Trophoblast cell (in vitro differentiated cells and primary cell): ENCODE data around the gene CADPS2.

Experiments
- DNase-seq, 2 donors: peaks; one replicate each; pipeline ENCODE4 v3.0.0-alpha.2; 2016
- H2AFZ ChIP-seq: 2 replicates; pipeline ENCODE4 v1.6.1; 2013; ENCODE audit warnings: low read length, moderate library complexity, mild to moderate bottlenecking; ENCODE audit not compliant: insufficient read depth, poor library complexity
- H2AK5ac ChIP-seq: 2 replicates; pipeline ENCODE4 v1.6.1; 2013; ENCODE audit warnings: mild to moderate bottlenecking, low read length
- H2BK120ac ChIP-seq: 2 replicates; pipeline ENCODE4 v1.6.1; 2013; ENCODE audit warnings: low read length, mild to moderate bottlenecking, moderate library complexity; ENCODE audit not compliant: insufficient read depth, poor library complexity
- H2BK12ac ChIP-seq: 2 replicates; pipeline ENCODE4 v1.6.1; 2013; ENCODE audit warnings: mild to moderate bottlenecking, low read length, moderate library complexity
- H2BK5ac ChIP-seq: 2 replicates; pipeline ENCODE4 v1.6.1; 2013; ENCODE audit warnings: low read length, low read depth, moderate library complexity, mild to moderate bottlenecking; ENCODE audit not compliant: poor library complexity
- H3K14ac ChIP-seq: 2 replicates; pipeline ENCODE4 v1.6.1; 2013; ENCODE audit warnings: mild to moderate bottlenecking, low read length
- H3K18ac ChIP-seq: 2 replicates; pipeline ENCODE4 v1.6.1; 2013; ENCODE audit warnings: mild to moderate bottlenecking, low read length
- H3K23ac ChIP-seq: 2 replicates; pipeline ENCODE4 v1.6.1; 2013; ENCODE audit warnings: low read length
- H3K27ac ChIP-seq: 2 replicates; pipeline ENCODE4 v1.5.1; 2013; ENCODE audit warnings: low read depth, mild to moderate bottlenecking, inconsistent platforms, low read length, moderate library complexity
- H3K27me3 ChIP-seq: 2 replicates; pipeline ENCODE4 v1.6.1; 2013; ENCODE audit warnings: inconsistent platforms, mild to moderate bottlenecking, low read length, moderate library complexity; ENCODE audit not compliant: insufficient read depth
- H3K36me3 ChIP-seq, 2 experiments: 1 replicate in 1 of 2; 2 replicates in 1 of 2; pipeline ENCODE4 v1.6.1; 2013; ENCODE audit warnings: low read length in 2 of 2, mild to moderate bottlenecking in 2 of 2, moderate library complexity in 1 of 2; ENCODE audit not compliant: insufficient read depth in 2 of 2, control insufficient read depth in 1 of 2
- H3K4ac ChIP-seq: 2 replicates; pipeline ENCODE4 v1.6.1; 2013; ENCODE audit warnings: low read depth, mild to moderate bottlenecking, low read length, moderate library complexity
- H3K4me1 ChIP-seq, 2 experiments: 1 replicate in 1 of 2; 2 replicates in 1 of 2; pipeline ENCODE4 v1.6.1; 2013; ENCODE audit warnings: low read length in 2 of 2, mild to moderate bottlenecking in 2 of 2, moderate library complexity in 1 of 2; ENCODE audit not compliant: insufficient read depth in 2 of 2, control insufficient read depth in 1 of 2
- H3K4me2 ChIP-seq: 2 replicates; pipeline ENCODE4 v1.6.1; 2013; ENCODE audit warnings: inconsistent platforms, mild to moderate bottlenecking, low read length, moderate library complexity
- H3K4me3 ChIP-seq: 2 replicates; pipeline ENCODE4 v1.5.1; 2013; ENCODE audit warnings: mild to moderate bottlenecking, low read depth, low read length, inconsistent platforms
- H3K79me1 ChIP-seq: one replicate; pipeline ENCODE4 v1.6.1; 2013; ENCODE audit warnings: low read length
- H3K79me2 ChIP-seq: 2 replicates; pipeline ENCODE4 v1.6.1; 2013; ENCODE audit warnings: low read length, mild to moderate bottlenecking; ENCODE audit not compliant: control insufficient read depth, insufficient read depth, poor library complexity
- H3K9ac ChIP-seq: 2 replicates; pipeline ENCODE4 v1.6.1; 2013; ENCODE audit warnings: mild to moderate bottlenecking, low read length
- H3K9me3 ChIP-seq: 2 replicates; pipeline ENCODE4 v1.6.1; 2013; ENCODE audit warnings: low read depth, mild to moderate bottlenecking, control low read depth, inconsistent platforms, low read length; ENCODE audit not compliant: insufficient read depth
- H4K12ac ChIP-seq: 2 replicates; pipeline ENCODE4 v1.6.1; 2013; ENCODE audit warnings: low read depth, mild to moderate bottlenecking, low read length, moderate library complexity
- H4K8ac ChIP-seq: 2 replicates; pipeline ENCODE4 v1.6.1; 2013; ENCODE audit warnings: low read depth, mild to moderate bottlenecking, low read length, moderate library complexity
- H4K91ac ChIP-seq: one replicate; pipeline ENCODE4 v1.6.1; 2013; ENCODE audit warnings: low read depth, mild to moderate bottlenecking, low read length, moderate library complexity
- WGBS: extraction: QIAGEN DNeasy Blood & Tissue Kit; methylation state at CpG from one replicate; pipeline ENCODE4 v1.1.7; 2013; ENCODE audit warnings: missing lambda C conversion rate; ENCODE audit not compliant: insufficient read length, insufficient coverage; ENCODE audit errors: extremely low coverage; 5-methylcytosine and 5-hydroxymethylcytosine counted together

Gene CADPS2

GRCh38 chr7:122764020-122764419 lies 122.2 kb downstream of the CADPS2 start:
- no peak overlapping the region for H3K4me2 ChIP-seq
- no peaks in the 10 kb centered on the region for H3K9me3 ChIP-seq
- H3K4me1 ChIP-seq, result no peaks in the 10 kb centered on the region
- H4K12ac ChIP-seq, result no peak overlapping the region
- H3K23ac ChIP-seq, result no peak overlapping the region
- no peak overlapping the region for H2AFZ ChIP-seq
- H3K79me1 ChIP-seq, result no peaks in the 10 kb centered on the region
- H3K36me3 ChIP-seq, result no peaks in the 10 kb centered on the region
- H4K8ac ChIP-seq, result no peak overlapping the region
- no peaks in the 10 kb centered on the region for H3K79me2 ChIP-seq
- no peaks in the 10 kb centered on the region for H3K27me3 ChIP-seq
- no peak overlapping the region for H3K4ac ChIP-seq
- H2BK5ac ChIP-seq, result no peak overlapping the region
- no peak overlapping the region for H3K27ac ChIP-seq
- no peak for DNase-seq
- no peak overlapping the region for H3K14ac ChIP-seq
- no peak overlapping the region for H4K91ac ChIP-seq
- no peak overlapping the region for H2BK120ac ChIP-seq
- H3K9ac ChIP-seq, result no peak overlapping the region
- H3K4me3 ChIP-seq, result no peak overlapping the region
- WGBS, result no CpG with 5 or more reads among the region's 2 CpGs
- no peak overlapping the region for H2BK12ac ChIP-seq
- H2AK5ac ChIP-seq, result no peak overlapping the region
- H3K18ac ChIP-seq, result no peak overlapping the region

GRCh38 chr7:122762071-122762470 lies 124.2 kb downstream of the CADPS2 start:
- no peak overlapping the region for H3K4me3 ChIP-seq
- no peak overlapping the region for H4K91ac ChIP-seq
- H2BK120ac ChIP-seq, result no peak overlapping the region
- no CpG with 5 or more reads among the region's 2 CpGs for WGBS
- H3K9ac ChIP-seq, result no peak overlapping the region
- no peak overlapping the region for H3K4me2 ChIP-seq
- no peak overlapping the region for H2AFZ ChIP-seq
- H3K36me3 ChIP-seq, result no peaks in the 10 kb centered on the region
- H3K23ac ChIP-seq, result no peak overlapping the region
- no peak overlapping the region for H2BK12ac ChIP-seq
- no peaks in the 10 kb centered on the region for H3K79me2 ChIP-seq
- H3K27ac ChIP-seq, result no peak overlapping the region
- no peak overlapping the region for H4K8ac ChIP-seq
- H2BK5ac ChIP-seq, result no peak overlapping the region
- H3K18ac ChIP-seq, result no peak overlapping the region
- H3K14ac ChIP-seq, result no peak overlapping the region
- no peak overlapping the region for H4K12ac ChIP-seq
- H2AK5ac ChIP-seq, result no peak overlapping the region
- H3K79me1 ChIP-seq, result no peaks in the 10 kb centered on the region
- no peak for DNase-seq
- H3K4ac ChIP-seq, result no peak overlapping the region
- H3K4me1 ChIP-seq, result no peaks in the 10 kb centered on the region
- H3K9me3 ChIP-seq, result no peaks in the 10 kb centered on the region
- no peaks in the 10 kb centered on the region for H3K27me3 ChIP-seq

- no peaks in the 10 kb centered on the region for H3K4me1 ChIP-seq
- no peak overlapping the region for H3K4me2 ChIP-seq
- no peaks in the 10 kb centered on the region for H3K36me3 ChIP-seq
- no CpG with 5 or more reads among the region's 1 CpG for WGBS
- no peak for DNase-seq
- H3K9me3 ChIP-seq, result no peaks in the 10 kb centered on the region
- H3K4ac ChIP-seq, result no peak overlapping the region
- H4K8ac ChIP-seq, result no peak overlapping the region
- H2BK120ac ChIP-seq, result no peak overlapping the region
- H3K27ac ChIP-seq, result no peak overlapping the region
- H2AFZ ChIP-seq, result no peak overlapping the region
- no peak overlapping the region for H3K18ac ChIP-seq
- H2AK5ac ChIP-seq, result no peak overlapping the region
- no peaks in the 10 kb centered on the region for H3K79me2 ChIP-seq
- no peaks in the 10 kb centered on the region for H3K27me3 ChIP-seq
- H4K91ac ChIP-seq, result no peak overlapping the region
- H4K12ac ChIP-seq, result no peak overlapping the region
- no peak overlapping the region for H2BK5ac ChIP-seq
- no peaks in the 10 kb centered on the region for H3K79me1 ChIP-seq
- no peak overlapping the region for H3K9ac ChIP-seq
- H2BK12ac ChIP-seq, result no peak overlapping the region
- H3K4me3 ChIP-seq, result no peak overlapping the region
- no peak overlapping the region for H3K14ac ChIP-seq
- H3K23ac ChIP-seq, result no peak overlapping the region
Measured at GRCh38 chr7:122758501-122758900, 127.8 kb downstream of the CADPS2 start.

GRCh38 chr7:122756860-122757259 lies 129.4 kb downstream of the CADPS2 start:
- WGBS, result no CpG with 5 or more reads among the region's 1 CpG
- no peak overlapping the region for H3K4me3 ChIP-seq
- no peak overlapping the region for H2AK5ac ChIP-seq
- H3K79me2 ChIP-seq, result no peaks in the 10 kb centered on the region
- no peak overlapping the region for H2BK120ac ChIP-seq
- H3K79me1 ChIP-seq, result no peaks in the 10 kb centered on the region
- H3K9me3 ChIP-seq, result no peaks in the 10 kb centered on the region
- H4K12ac ChIP-seq, result no peak overlapping the region
- H4K91ac ChIP-seq, result no peak overlapping the region
- no peak overlapping the region for H3K23ac ChIP-seq
- H3K4ac ChIP-seq, result no peak overlapping the region
- H2BK12ac ChIP-seq, result no peak overlapping the region
- no peak overlapping the region for H3K9ac ChIP-seq
- H3K4me1 ChIP-seq, result no peaks in the 10 kb centered on the region
- DNase-seq, result no peak
- no peak overlapping the region for H3K14ac ChIP-seq
- no peak overlapping the region for H2BK5ac ChIP-seq
- H3K18ac ChIP-seq, result no peak overlapping the region
- no peak overlapping the region for H4K8ac ChIP-seq
- H3K36me3 ChIP-seq, result no peaks in the 10 kb centered on the region
- no peaks in the 10 kb centered on the region for H3K27me3 ChIP-seq
- no peak overlapping the region for H3K4me2 ChIP-seq
- H2AFZ ChIP-seq, result no peak overlapping the region
- H3K27ac ChIP-seq, result no peak overlapping the region
